Endothelial cell of umbilical vein (primary cell): ENCODE results near the gene SPAG17. TPM values are rescaled to one million over a fixed set of nuclear protein-coding genes. Genes with fewer than 3 reads are reported as not detected.

Experiments used
- BruUV-seq: library from RNA; stranded (reverse); fragments of 400-500 nt; replicated peaks from 2 replicates; lab custom pipeline; 2021; lab: Mats Ljungman, UMichigan
- CTCF ChIA-PET: fragments of 300-600, 350-600 bp; sonication (Branson Sonifier 250); formaldehyde crosslinking; loops from one replicate; lab custom pipeline; 2021; ENCODE audit warnings: antibody characterized with exemption, inconsistent platforms; lab: Charles Lee
- POLR2A ChIA-PET: fragments of 300-600, 350-600 bp; sonication (Branson Sonifier 250); formaldehyde crosslinking; loops from one replicate; lab custom pipeline; 2021; ENCODE audit warnings: antibody characterized with exemption, inconsistent platforms; lab: Charles Lee
- DNase-seq: peaks from one replicate; pipeline ENCODE4 v3.0.0-alpha.2; 2011; ENCODE audit warnings: low read depth, low spot score
- FAIRE-seq: peaks from 2 replicates; lab custom pipeline; 2011; peaks lifted over from hg19 to GRCh38; lab: Jason Lieb, UNC
- H2AFZ ChIP-seq: 2 replicates; pipeline ENCODE4 v1.6.0; 2012; ENCODE audit warnings: low read depth, low read length, control low read depth, inconsistent platforms
- H3K27ac ChIP-seq: 2 replicates; pipeline ENCODE4 v1.5.1; 2011; ENCODE audit warnings: low read depth, mild to moderate bottlenecking, control low read depth, low read length, moderate library complexity; ENCODE audit not compliant: insufficient read depth
- H3K27me3 ChIP-seq, 2 experiments: 2 replicates each; pipeline versions ENCODE4 v1.6.0 to v1.6.1; 2011; ENCODE audit warnings: low read length in 2 of 2, mixed read lengths in 1 of 2; ENCODE audit not compliant: control insufficient read depth in 2 of 2, insufficient read depth in 2 of 2
- H3K36me3 ChIP-seq, 2 experiments: 2 replicates in 1 of 2; 3 replicates in 1 of 2; pipeline ENCODE4 v1.5.1; 2011; ENCODE audit warnings: low read length in 2 of 2, mild to moderate bottlenecking in 1 of 2, moderate library complexity in 1 of 2; ENCODE audit not compliant: control insufficient read depth in 2 of 2, insufficient read depth in 2 of 2; ENCODE audit errors: extremely low read depth in 1 of 2
- H3K4me1 ChIP-seq: 3 replicates; pipeline ENCODE4 v1.5.1; 2011; ENCODE audit warnings: mild to moderate bottlenecking, low read length; ENCODE audit not compliant: control insufficient read depth, insufficient read depth; ENCODE audit errors: extremely low read depth
- H3K4me2 ChIP-seq: 2 replicates; pipeline ENCODE4 v1.6.1; 2011; ENCODE audit warnings: low read length, control low read depth, mixed read lengths; ENCODE audit not compliant: insufficient read depth
- H3K4me3 ChIP-seq, 3 experiments: fragments of 200-600 bp in 1 of 3; sonication (generic), shearing (Covaris generic) in 1 of 3; replicated peaks in 1 of 3; 2 replicates each; pipeline ENCODE4 v1.5.1; 2011 to 2016; ENCODE audit warnings: control low read depth in 3 of 3, low read length in 3 of 3, mild to moderate bottlenecking in 2 of 3, inconsistent platforms in 1 of 3, low read depth in 1 of 3, moderate library complexity in 1 of 3; ENCODE audit not compliant: insufficient read depth in 1 of 3
- H3K79me2 ChIP-seq: 2 replicates; pipeline ENCODE4 v1.6.0; 2012; ENCODE audit warnings: low read length, inconsistent platforms; ENCODE audit not compliant: control insufficient read depth, insufficient read depth
- H3K9ac ChIP-seq: replicated peaks from 2 replicates; pipeline ENCODE3; 2011; ENCODE audit warnings: low read length, control low read depth; ENCODE audit not compliant: insufficient read depth; ENCODE audit errors: extremely low read depth
- H3K9me1 ChIP-seq: replicated peaks from 3 replicates; pipeline ENCODE4 v1.6.0; 2011; ENCODE audit warnings: mild to moderate bottlenecking, low read length; ENCODE audit not compliant: control insufficient read depth, insufficient read depth; ENCODE audit errors: extremely low read depth
- H3K9me3 ChIP-seq: replicated peaks from 2 replicates; pipeline ENCODE4 v1.5.1; 2012; ENCODE audit warnings: low read length, inconsistent platforms; ENCODE audit not compliant: control insufficient read depth, insufficient read depth
- H4K20me1 ChIP-seq: replicated peaks from 2 replicates; pipeline ENCODE3; 2011; ENCODE audit warnings: mild to moderate bottlenecking, low read length; ENCODE audit not compliant: control insufficient read depth, insufficient read depth; ENCODE audit errors: extremely low read depth
- CTCF ChIP-seq, 2 donors: IDR thresholded peaks; 1 replicate in 1 of 2; 2 replicates in 1 of 2; pipeline ENCODE4 v1.5.1; 2011; ENCODE audit warnings: low read length in 2 of 2, mild to moderate bottlenecking in 2 of 2, moderate library complexity in 2 of 2, control low read depth in 1 of 2, inconsistent platforms in 1 of 2, low read depth in 1 of 2; ENCODE audit not compliant: insufficient read depth in 1 of 2; ENCODE audit errors: extremely low read depth in 1 of 2
- EZH2 ChIP-seq: IDR thresholded peaks from 2 replicates; pipeline ENCODE4 v1.6.1; 2012; ENCODE audit warnings: borderline replicate concordance, low read depth, mild to moderate bottlenecking, moderate library complexity, low read length, inconsistent platforms; ENCODE audit not compliant: severe bottlenecking
- FOS ChIP-seq: IDR thresholded peaks from 2 replicates; pipeline ENCODE4 v1.6.1; 2011; ENCODE audit warnings: mild to moderate bottlenecking, low read length, moderate library complexity, borderline replicate concordance; ENCODE audit not compliant: insufficient read depth
- GATA2 ChIP-seq: IDR thresholded peaks from 2 replicates; pipeline ENCODE4 v1.7.0; 2011; ENCODE audit warnings: low read depth, mild to moderate bottlenecking, moderate library complexity, mixed read lengths, low read length; ENCODE audit not compliant: insufficient read length, insufficient read depth
- JUN ChIP-seq: IDR thresholded peaks from 2 replicates; pipeline ENCODE4 v1.6.1; 2011; ENCODE audit warnings: borderline replicate concordance, low read depth; ENCODE audit not compliant: insufficient read length, insufficient read depth
- MAX ChIP-seq: IDR thresholded peaks from 2 replicates; pipeline ENCODE4 v1.6.1; 2011; ENCODE audit not compliant: insufficient read depth, insufficient read length
- MYC ChIP-seq: IDR thresholded peaks from one replicate; pipeline ENCODE4 v1.6.1; 2011; ENCODE audit warnings: mild to moderate bottlenecking, low read depth, low read length
- POLR2A ChIP-seq: IDR thresholded peaks from 2 replicates; pipeline ENCODE4 v1.6.1; 2012; ENCODE audit warnings: low read depth, mild to moderate bottlenecking, control low read depth, low read length
- dilution Hi-C: fragments of 300-500 bp; cut with MboI; formaldehyde crosslinking; loops from one replicate; pipeline ENCODE4 v1.15.0; 2019; ENCODE audit warnings: low sequenced_read_pairs; ENCODE audit not compliant: extremely low pct_ligation_motif_present
- intact Hi-C: fragments of 100-400 bp; cut with micrococcal nuclease; formaldehyde crosslinking; loops from one replicate; pipeline ENCODE4 v1.10.0; 2022
- polyA plus RNA-seq, 4 experiments: library from polyadenylated mRNA; depleted of rRNA in 3 of 4; stranded (reverse) in 3 of 4; unstranded in 1 of 4; fragments of >200 nt; gene quantifications; 2 replicates each; pipeline versions ENCODE4 v1.2.1 to v1.2.3, GENCODE V29; 2011 to 2012; ENCODE audit warnings: missing spikeins in 1 of 4
- total RNA-seq: library from RNA; stranded (reverse); gene quantifications from 2 replicates; pipeline ENCODE4 v1.2.3, GENCODE V29; 2021

SPAG17 gene
- total and polyA plus RNA-seq, 2 donors (not counting 3 experiments of a cell fraction or from before 2014, with no cell fraction given): not detected

- no peak for DNase-seq
- H2AFZ ChIP-seq: no peak overlapping the region
- intact Hi-C loops: loop anchor here (2.0 kb wide), 1 partner anchor 41 kb away; no protein-coding TSS in a partner anchor
- H3K9me1 ChIP-seq: no peaks in the 10 kb centered on the region
- H3K4me1 ChIP-seq: no peaks in the 10 kb centered on the region
- ChIA-PET POLR2A (no interaction called here), CTCF (no interaction called here)
- no peaks in the 10 kb centered on the region for H3K27me3 ChIP-seq
- dilution Hi-C loops: no loop called here
- TF ChIP-seq JUN (no peak), POLR2A (no peak), CTCF (IDR thresholded peaks at IDR 0.05; ENCODE audit: extremely low read depth in 1 of 2, insufficient read depth in 1 of 2, low read depth in 1 of 2, low read length in 2 of 2) (no peak), FOS (no peak), MYC (no peak), MAX (no peak), EZH2 (no peak), GATA2 (no peak)
- no peak overlapping the region for H3K4me2 ChIP-seq
- no peak overlapping the region for H3K27ac ChIP-seq
- H3K4me3 ChIP-seq: no peak overlapping the region
- H4K20me1 ChIP-seq: no peaks in the 10 kb centered on the region
- H3K9me3 ChIP-seq: no peaks in the 10 kb centered on the region
- no peaks in the 10 kb centered on the region for H3K79me2 ChIP-seq
- H3K9ac ChIP-seq: no peak overlapping the region
- BruUV-seq: no TSS peak
- FAIRE-seq: no peak
- no peaks in the 10 kb centered on the region for H3K36me3 ChIP-seq
Observed at GRCh38 chr1:118183586-118183985, 1.4 kb downstream of the SPAG17 start.
